Hepatocyte (in vitro differentiated cells): Measurements from ENCODE around the gene TMEM191C.
"Not testable (repeated sequence)": the region's sequence is repeated elsewhere in the genome, so short reads cannot be mapped to it uniquely, and the experiment has no call there.

ENCODE experiments used
- EZH2 ChIP-seq: fragments of 200-600 bp; sonication (generic); IDR thresholded peaks from 2 replicates; pipeline ENCODE4 v1.6.1; 2016; ENCODE audit warnings: antibody characterized with exemption, mild to moderate bottlenecking, borderline replicate concordance
- TF ChIP-seq, protein P1 (sequence below): fragments of 200-600 bp; sonication (generic); IDR thresholded peaks from 2 replicates; pipeline ENCODE4 v1.5.1; 2016; ENCODE audit warnings: antibody characterized with exemption, mild to moderate bottlenecking; ENCODE audit not compliant: poor library complexity

DNA sequence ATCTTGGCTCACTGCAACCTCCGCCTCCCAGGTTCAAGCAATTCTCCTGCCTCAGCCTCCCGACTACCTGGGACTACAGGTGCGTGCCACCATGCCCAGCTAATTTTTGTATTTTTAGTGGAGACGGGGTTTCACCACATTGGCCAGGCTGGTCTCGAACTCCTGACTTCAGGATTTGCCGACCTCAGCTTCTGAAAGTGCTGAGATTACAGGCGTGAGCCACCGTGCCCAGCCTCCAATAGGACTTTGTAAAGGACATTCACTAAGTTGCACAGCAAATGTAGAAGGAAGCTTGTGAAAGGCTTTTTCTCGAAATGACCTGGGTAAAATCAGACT lies 12.2 kb upstream of the TMEM191C start:
- TF ChIP-seq, protein P1, sequence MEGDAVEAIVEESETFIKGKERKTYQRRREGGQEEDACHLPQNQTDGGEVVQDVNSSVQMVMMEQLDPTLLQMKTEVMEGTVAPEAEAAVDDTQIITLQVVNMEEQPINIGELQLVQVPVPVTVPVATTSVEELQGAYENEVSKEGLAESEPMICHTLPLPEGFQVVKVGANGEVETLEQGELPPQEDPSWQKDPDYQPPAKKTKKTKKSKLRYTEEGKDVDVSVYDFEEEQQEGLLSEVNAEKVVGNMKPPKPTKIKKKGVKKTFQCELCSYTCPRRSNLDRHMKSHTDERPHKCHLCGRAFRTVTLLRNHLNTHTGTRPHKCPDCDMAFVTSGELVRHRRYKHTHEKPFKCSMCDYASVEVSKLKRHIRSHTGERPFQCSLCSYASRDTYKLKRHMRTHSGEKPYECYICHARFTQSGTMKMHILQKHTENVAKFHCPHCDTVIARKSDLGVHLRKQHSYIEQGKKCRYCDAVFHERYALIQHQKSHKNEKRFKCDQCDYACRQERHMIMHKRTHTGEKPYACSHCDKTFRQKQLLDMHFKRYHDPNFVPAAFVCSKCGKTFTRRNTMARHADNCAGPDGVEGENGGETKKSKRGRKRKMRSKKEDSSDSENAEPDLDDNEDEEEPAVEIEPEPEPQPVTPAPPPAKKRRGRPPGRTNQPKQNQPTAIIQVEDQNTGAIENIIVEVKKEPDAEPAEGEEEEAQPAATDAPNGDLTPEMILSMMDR, result not testable (repeated sequence)
- TF ChIP-seq EZH2, result not testable (repeated sequence)
